H1 (cell line): ENCODE data around the gene WDR64. TPM values are rescaled to one million over a fixed set of nuclear protein-coding genes. Genes with fewer than 3 reads are reported as not detected.

ENCODE experiments used
- CTCF ChIA-PET: fragments of 300-600 bp; sonication (Branson Sonifier 250); formaldehyde crosslinking; loops from one replicate; lab custom pipeline; 2021; ENCODE audit not compliant: partially characterized antibody; lab: Charles Lee
- POLR2A ChIA-PET: fragments of 300-600 bp; sonication (Branson Sonifier 250); formaldehyde crosslinking; loops from one replicate; lab custom pipeline; 2021; ENCODE audit warnings: inconsistent platforms; ENCODE audit not compliant: partially characterized antibody; lab: Charles Lee
- DNase-seq, 2 experiments: peaks; one replicate each; pipeline versions ENCODE4 v3.0.0 to v3.0.0-alpha.2; 2010 to 2022; ENCODE audit warnings: low spot score in 2 of 2, low read depth in 1 of 2, mixed read lengths in 1 of 2
- FAIRE-seq: peaks from 2 replicates; lab custom pipeline; 2011; peaks lifted over from hg19 to GRCh38; lab: Jason Lieb, UNC
- H2AFZ ChIP-seq: 2 replicates; pipeline ENCODE4 v1.8.1; 2012; ENCODE audit warnings: low read length, inconsistent platforms
- H2AK5ac ChIP-seq: 2 replicates; pipeline ENCODE4 v1.6.1; 2013; ENCODE audit warnings: low read depth, low read length
- H2BK120ac ChIP-seq: replicated peaks from 2 replicates; pipeline ENCODE3; 2013; ENCODE audit warnings: low read depth, low read length, inconsistent platforms
- H2BK12ac ChIP-seq: 2 replicates; pipeline ENCODE4 v1.6.1; 2013; ENCODE audit warnings: low read depth, low read length
- H2BK15ac ChIP-seq: 2 replicates; pipeline ENCODE4 v1.6.1; 2013; ENCODE audit warnings: low read length
- H2BK20ac ChIP-seq: 2 replicates; pipeline ENCODE4 v1.6.1; 2013; ENCODE audit warnings: low read length
- H2BK5ac ChIP-seq: 2 replicates; pipeline ENCODE4 v1.6.1; 2013; ENCODE audit warnings: low read depth, low read length
- H3K14ac ChIP-seq: 2 replicates; pipeline ENCODE4 v1.6.1; 2013; ENCODE audit warnings: inconsistent platforms; ENCODE audit not compliant: insufficient read length
- H3K18ac ChIP-seq: 2 replicates; pipeline ENCODE4 v1.6.1; 2013; ENCODE audit warnings: low read length; ENCODE audit errors: extremely low read depth
- H3K23ac ChIP-seq: 2 replicates; pipeline ENCODE4 v1.6.1; 2013; ENCODE audit warnings: inconsistent platforms; ENCODE audit not compliant: insufficient read length
- H3K23me2 ChIP-seq: 2 replicates; pipeline ENCODE4 v1.6.1; 2013; ENCODE audit warnings: low read depth, low read length
- H3K27ac ChIP-seq: 2 replicates; pipeline ENCODE4 v1.6.1; 2011; ENCODE audit warnings: low read depth, low read length, inconsistent platforms
- H3K27me3 ChIP-seq, 4 experiments: replicated peaks in 1 of 4; 1 replicate in 1 of 4; 2 replicates in 3 of 4; pipeline versions ENCODE4 v1.6.1 to v1.8.1; 2011 to 2013; ENCODE audit warnings: low read length in 3 of 4, mild to moderate bottlenecking in 3 of 4, inconsistent platforms in 2 of 4, mixed read lengths in 2 of 4, moderate library complexity in 1 of 4; ENCODE audit not compliant: control insufficient read depth in 3 of 4, insufficient read depth in 3 of 4; ENCODE audit errors: extremely low read depth in 1 of 4
- H3K36me3 ChIP-seq, 4 experiments: 2 replicates each; pipeline versions ENCODE4 v1.6.1 to v1.8.1; 2011 to 2013; ENCODE audit warnings: mild to moderate bottlenecking in 4 of 4, low read length in 3 of 4, moderate library complexity in 2 of 4, control low read depth in 1 of 4, inconsistent platforms in 1 of 4; ENCODE audit not compliant: insufficient read depth in 4 of 4, control insufficient read depth in 2 of 4
- H3K4ac ChIP-seq: replicated peaks from 2 replicates; pipeline ENCODE3; 2013; ENCODE audit warnings: low read length, low read depth, mixed read lengths, inconsistent platforms; ENCODE audit not compliant: insufficient read length
- H3K4me1 ChIP-seq, 4 experiments: replicated peaks in 1 of 4; 1 replicate in 1 of 4; 2 replicates in 3 of 4; pipeline versions ENCODE4 v1.6.1 to v1.8.1; 2011 to 2013; ENCODE audit warnings: low read length in 3 of 4, inconsistent platforms in 2 of 4, mixed read lengths in 1 of 4; ENCODE audit not compliant: insufficient read depth in 4 of 4, control insufficient read depth in 3 of 4
- H3K4me2 ChIP-seq, 2 experiments: 2 replicates each; pipeline versions ENCODE4 v1.6.1 to v1.8.1; 2011 to 2013; ENCODE audit warnings: low read depth in 2 of 2, low read length in 2 of 2, control low read depth in 1 of 2, inconsistent platforms in 1 of 2, mild to moderate bottlenecking in 1 of 2; ENCODE audit not compliant: insufficient read depth in 1 of 2
- H3K4me3 ChIP-seq, 4 experiments: fragments of 200-600, 300-600 bp in 1 of 4; sonication (generic), shearing (Covaris generic), sonication (Bioruptor Twin) in 1 of 4; 2 replicates each; pipeline versions ENCODE4 v1.5.1 to v1.8.1; 2011 to 2016; ENCODE audit warnings: low read length in 4 of 4, low read depth in 3 of 4, control low read depth in 2 of 4, inconsistent platforms in 2 of 4, mild to moderate bottlenecking in 2 of 4, mixed read lengths in 1 of 4, moderate library complexity in 1 of 4; ENCODE audit not compliant: insufficient read depth in 2 of 4; ENCODE audit errors: extremely low read depth in 1 of 4
- H3K56ac ChIP-seq: replicated peaks from 2 replicates; pipeline ENCODE3; 2013; ENCODE audit warnings: low read depth, mild to moderate bottlenecking, mixed read lengths, low read length, inconsistent platforms; ENCODE audit not compliant: insufficient read length
- H3K79me1 ChIP-seq: 2 replicates; pipeline ENCODE4 v1.6.1; 2013; ENCODE audit warnings: low read depth, low read length, control low read depth
- H3K79me2 ChIP-seq, 2 experiments: 2 replicates each; pipeline versions ENCODE4 v1.6.1 to v1.8.1; 2012 to 2013; ENCODE audit warnings: low read length in 2 of 2, mild to moderate bottlenecking in 2 of 2, inconsistent platforms in 1 of 2; ENCODE audit not compliant: insufficient read depth in 2 of 2, control insufficient read depth in 1 of 2
- H3K9ac ChIP-seq, 4 experiments: replicated peaks in 1 of 4; 1 replicate in 1 of 4; 2 replicates in 3 of 4; pipeline versions ENCODE4 v1.6.1 to v1.8.1; 2011 to 2013; ENCODE audit warnings: low read depth in 3 of 4, low read length in 3 of 4, control low read depth in 2 of 4, mild to moderate bottlenecking in 2 of 4, moderate library complexity in 2 of 4, inconsistent platforms in 1 of 4; ENCODE audit errors: extremely low read depth in 1 of 4
- H3K9me3 ChIP-seq, 2 experiments: 2 replicates each; pipeline versions ENCODE4 v1.6.1 to v1.8.1; 2012 to 2013; ENCODE audit warnings: mild to moderate bottlenecking in 2 of 2, moderate library complexity in 2 of 2, control low read depth in 1 of 2, inconsistent platforms in 1 of 2, low read depth in 1 of 2, low read length in 1 of 2, mixed read lengths in 1 of 2; ENCODE audit not compliant: insufficient read depth in 2 of 2
- H4K20me1 ChIP-seq, 2 experiments: replicated peaks in 1 of 2; 2 replicates each; pipeline versions ENCODE3 to v1.8.1; 2011 to 2013; ENCODE audit warnings: inconsistent platforms in 2 of 2, low read length in 2 of 2, mild to moderate bottlenecking in 1 of 2; ENCODE audit not compliant: insufficient read depth in 2 of 2, control insufficient read depth in 1 of 2
- H4K5ac ChIP-seq: 2 replicates; pipeline ENCODE4 v1.6.1; 2013; ENCODE audit warnings: low read length, low read depth, mixed read lengths, inconsistent platforms; ENCODE audit not compliant: insufficient read length
- H4K8ac ChIP-seq: 2 replicates; pipeline ENCODE4 v1.8.0; 2013; ENCODE audit warnings: mild to moderate bottlenecking, moderate library complexity, low read length, inconsistent platforms; ENCODE audit not compliant: insufficient read depth; ENCODE audit errors: extremely low read depth
- H4K91ac ChIP-seq: replicated peaks from 2 replicates; pipeline ENCODE3; 2013; ENCODE audit warnings: low read length, mixed read lengths, inconsistent platforms; ENCODE audit not compliant: insufficient read length
- BCL11A ChIP-seq, 2 experiments: IDR thresholded peaks; one replicate each; pipeline ENCODE4 v1.6.1; 2011; ENCODE audit warnings: low read depth in 2 of 2, low read length in 2 of 2, mild to moderate bottlenecking in 2 of 2
- CTCF ChIP-seq, 3 experiments: IDR thresholded peaks; 1 replicate in 2 of 3; 2 replicates in 1 of 3; pipeline versions ENCODE4 v1.5.1 to v1.6.1; 2011; ENCODE audit warnings: low read length in 3 of 3, mild to moderate bottlenecking in 3 of 3, inconsistent platforms in 2 of 3, low read depth in 1 of 3, moderate library complexity in 1 of 3; ENCODE audit not compliant: insufficient read depth in 1 of 3; ENCODE audit errors: control extremely low read depth in 1 of 3
- EP300 ChIP-seq, 2 experiments: IDR thresholded peaks; 1 replicate in 1 of 2; 2 replicates in 1 of 2; pipeline ENCODE4 v1.6.1; 2011 to 2012; ENCODE audit warnings: low read depth in 2 of 2, low read length in 2 of 2, mild to moderate bottlenecking in 2 of 2, borderline replicate concordance in 1 of 2, inconsistent platforms in 1 of 2, moderate library complexity in 1 of 2
- NRF1 ChIP-seq: IDR thresholded peaks from 2 replicates; pipeline ENCODE4 v1.6.1; 2011; ENCODE audit warnings: mild to moderate bottlenecking, low read depth, low read length, improper control_type of control experiment
- POLR2A ChIP-seq, 2 experiments: IDR thresholded peaks; 1 replicate in 1 of 2; 2 replicates in 1 of 2; pipeline ENCODE4 v1.6.1; 2011; ENCODE audit warnings: low read depth in 2 of 2, low read length in 2 of 2, mild to moderate bottlenecking in 2 of 2; ENCODE audit errors: control extremely low read depth in 1 of 2
- WGBS, 2 experiments: shearing (Covaris generic) in 1 of 2; methylation state at CpG; one replicate each; pipeline versions ENCODE4 v1.1.6 to v1.1.7; 2013 to 2015; ENCODE audit warnings: low lambda C conversion rate in 2 of 2, mixed read lengths in 2 of 2, inconsistent platforms in 1 of 2, low coverage in 1 of 2, missing lambda C conversion rate in 1 of 2; ENCODE audit not compliant: insufficient replicate concordance in 2 of 2, insufficient coverage in 1 of 2, insufficient read length in 1 of 2; ENCODE audit errors: extremely low coverage in 1 of 2, missing lambda C conversion rate in 1 of 2; 5-methylcytosine and 5-hydroxymethylcytosine counted together
- polyA plus RNA-seq, 7 experiments: library from polyadenylated mRNA; depleted of rRNA in 3 of 7; stranded (reverse) in 5 of 7; unstranded in 2 of 7; fragments of >200 nt in 5 of 7; fragments of 200-250 nt in 2 of 7; gene quantifications; 1 replicate in 5 of 7; 2 replicates in 1 of 7; 4 replicates in 1 of 7; pipeline versions ENCODE4 v1.2.1 to v1.2.3, GENCODE V29; 2011 to 2013; ENCODE audit warnings: missing spikeins in 2 of 7, mixed read lengths in 2 of 7
- total RNA-seq: library from RNA; stranded (reverse); fragmentation: NEBNext Ultra II Directional; extraction: Animal tissue kit (Norgen Biotek cat#: 25700); gene quantifications from 2 replicates; pipeline ENCODE4 v1.2.1, GENCODE V29; 2021

Gene WDR64
- total and polyA plus RNA-seq, 2 of the 8 experiments (the other 6 are each of a cell fraction or from before 2014, with no cell fraction given), result 0.02 TPM; not detected in 1

GRCh38 chr1:241637604-241638003, 14.5 kb upstream of the WDR64 start:
- peaks cover 0 to 6% of the 10 kb centered on the region in 2 experiments; a peak in 1 of 4 replicates for H3K9me3 ChIP-seq
- 80% methylated on average over 4 of the region's 4 CpGs; no CpG with 5 or more reads in 1 of the 2 experiments for WGBS, 2 experiments
- peaks cover 3 to 69% of the 10 kb centered on the region in 2 experiments; a peak in 3 of 4 replicates for H3K79me2 ChIP-seq
- peak overlapping the region; percentile 13 to 100 (median 18); a peak in 5 of 8 replicates for H3K4me3 ChIP-seq
- H2AFZ ChIP-seq, result no peak overlapping the region
- no peak overlapping the region for H4K91ac ChIP-seq
- no peak overlapping the region for H3K27ac ChIP-seq
- no peak overlapping the region for H2BK12ac ChIP-seq
- H3K27me3 ChIP-seq, result no peaks in the 10 kb centered on the region; a peak in 1 of 7 replicates
- H2BK20ac ChIP-seq, result no peak overlapping the region
- POLR2A ChIA-PET, result no interaction called here
- H3K18ac ChIP-seq, result no peak overlapping the region
- peak overlapping the region; percentile 71 to 76 for H3K4me2 ChIP-seq
- no peak overlapping the region for H2BK15ac ChIP-seq
- H4K5ac ChIP-seq, result no peak overlapping the region
- H3K4me1 ChIP-seq, result peaks cover 0 to 7% (median 3%) of the 10 kb centered on the region in 4 experiments; a peak in 5 of 7 replicates
- H3K4ac ChIP-seq, result no peak overlapping the region
- H3K9ac ChIP-seq, result no peak overlapping the region
- H2AK5ac ChIP-seq, result 0 out of 2 replicates have a peak overlapping the region, but pooled peaks have one; percentile 18
- peaks cover 3% of the 10 kb centered on the region; the same call in 1 of the 2 replicates for H3K79me1 ChIP-seq
- no peak overlapping the region for H2BK5ac ChIP-seq
- no peak for TF ChIP-seq POLR2A (IDR thresholded peaks at IDR 0.05; ENCODE audit: control extremely low read depth in 1 of 2, low read depth in 2 of 2, low read length in 2 of 2)
- TF ChIP-seq NRF1, result no peak
- TF ChIP-seq EP300 (IDR thresholded peaks at IDR 0.05; ENCODE audit: borderline replicate concordance in 1 of 2, low read depth in 2 of 2, low read length in 2 of 2), result no peak
- no peak for TF ChIP-seq BCL11A (IDR thresholded peaks at IDR 0.05; ENCODE audit: low read depth in 2 of 2, low read length in 2 of 2)
- TF ChIP-seq CTCF (IDR thresholded peaks at IDR 0.05; ENCODE audit: control extremely low read depth in 1 of 3, insufficient read depth in 1 of 3, low read depth in 1 of 3, low read length in 3 of 3), result no peak
- FAIRE-seq, result no peak
- H4K8ac ChIP-seq, result no peak overlapping the region
- H3K56ac ChIP-seq, result no peak overlapping the region
- H4K20me1 ChIP-seq, result peaks cover 0 to 10% of the 10 kb centered on the region in 2 experiments
- no peak overlapping the region for H3K14ac ChIP-seq
- no peak overlapping the region for H3K23ac ChIP-seq
- no peak overlapping the region for H2BK120ac ChIP-seq
- peaks cover 0 to 29% (median 11%) of the 10 kb centered on the region in 4 experiments; a peak in 6 of 8 replicates for H3K36me3 ChIP-seq
- CTCF ChIA-PET, result interaction anchor here (0.7 to 0.9 kb wide), 2 partner anchors 10 to 26 kb away, joined by 3 to 4 read pairs; no protein-coding TSS in a partner anchor
- H3K23me2 ChIP-seq, result peaks cover 4% of the 10 kb centered on the region; the same call in 1 of the 2 replicates
- no peak for DNase-seq
